ENCODE results near the gene CLPSL1. TPM values are rescaled to one million over a fixed set of nuclear protein-coding genes. Genes with fewer than 3 reads are reported as not detected.

CLPSL1 gene
- total RNA-seq, 2 experiments from 2014 or later = not detected

- no peaks in the 10 kb centered on the region for H3K9me3 Mint-ChIP-seq
- DNase-seq = no peak
- H3K27ac Mint-ChIP-seq = no peak overlapping the region
- H3K4me1 Mint-ChIP-seq (ENCODE audit: low read depth) = no peaks in the 10 kb centered on the region
- H3K27me3 Mint-ChIP-seq (ENCODE audit: low read depth) = peaks cover 7% of the 10 kb centered on the region
- CTCF ChIA-PET = no interaction called here
- H3K4me3 Mint-ChIP-seq = no peak overlapping the region
- no peaks in the 10 kb centered on the region for H3K36me3 Mint-ChIP-seq (ENCODE audit: low read depth)
- intact Hi-C loops (cut with micrococcal nuclease) = no loop called here
Measured at GRCh38 chr6:35769211-35769610, 11.6 kb upstream of the CLPSL1 start.

- DNase-seq = no peak
- Mint-ChIP-seq H3K36me3 (ENCODE audit: low read depth) (peaks cover 1% of the 10 kb centered on the region), H3K9me3 (no peaks in the 10 kb centered on the region), H3K4me1 (ENCODE audit: low read depth) (peaks cover 3% of the 10 kb centered on the region), H3K4me3 (no peak overlapping the region), H3K27me3 (ENCODE audit: low read depth) (peaks cover 6% of the 10 kb centered on the region), H3K27ac (no peak overlapping the region)
- intact Hi-C loops (cut with micrococcal nuclease) = no loop called here
- CTCF ChIA-PET = no interaction called here
Measured at GRCh38 chr6:35771343-35771627, 9.5 kb upstream of the CLPSL1 start.

GRCh38 chr6:35774116-35774794 is 6.6 kb upstream of the CLPSL1 start:
- CTCF ChIA-PET = no interaction called here
- Mint-ChIP-seq H3K27me3 (ENCODE audit: low read depth) (peaks cover 16% of the 10 kb centered on the region), H3K27ac (no peak overlapping the region), H3K9me3 (no peaks in the 10 kb centered on the region), H3K36me3 (ENCODE audit: low read depth) (peaks cover 1% of the 10 kb centered on the region), H3K4me1 (ENCODE audit: low read depth) (peaks cover 5% of the 10 kb centered on the region), H3K4me3 (no peak overlapping the region)
- no peak for DNase-seq
- intact Hi-C loops (cut with micrococcal nuclease) = no loop called here

- CTCF ChIA-PET = no interaction called here
- Mint-ChIP-seq H3K36me3 (ENCODE audit: low read depth) (peaks cover 1% of the 10 kb centered on the region), H3K27ac (no peak overlapping the region), H3K4me1 (ENCODE audit: low read depth) (peaks cover 5% of the 10 kb centered on the region), H3K9me3 (no peaks in the 10 kb centered on the region), H3K4me3 (no peak overlapping the region), H3K27me3 (ENCODE audit: low read depth) (peaks cover 16% of the 10 kb centered on the region)
- no peak for DNase-seq
- intact Hi-C loops (cut with micrococcal nuclease) = no loop called here
Measured at GRCh38 chr6:35775031-35775430, 5.8 kb upstream of the CLPSL1 start.

- Mint-ChIP-seq H3K27me3 (ENCODE audit: low read depth) (peaks cover 18% of the 10 kb centered on the region), H3K9me3 (no peaks in the 10 kb centered on the region), H3K27ac (no peak within 1 kb of the TSS), H3K36me3 (ENCODE audit: low read depth) (peaks cover 1% of the 10 kb centered on the region), H3K4me1 (ENCODE audit: low read depth) (peaks cover 5% of the 10 kb centered on the region), H3K4me3 (peak within 1 kb of the TSS; percentile 55)
- CTCF ChIA-PET = interaction anchor here (0.6 kb wide), 1 partner anchor 33 kb away, joined by 4 read pairs; no protein-coding TSS in a partner anchor
- intact Hi-C loops (cut with micrococcal nuclease) = no loop called here
- DNase-seq = no peak
Measured at GRCh38 chr6:35776364-35777215, 4.2 kb upstream of the CLPSL1 start, which contains the start of gene CLPSL2. Gene CLPSL2, plus strand, starts transcription at chr6:35776598. Its CDS starts 21 bp downstream, at chr6:35776619.

GRCh38 chr6:35777356-35778102 is 3.3 kb upstream of the CLPSL1 start:
- H3K36me3 Mint-ChIP-seq (ENCODE audit: low read depth) = peaks cover 1% of the 10 kb centered on the region
- H3K27ac Mint-ChIP-seq = no peak overlapping the region
- intact Hi-C loops (cut with micrococcal nuclease) = no loop called here
- peaks cover 5% of the 10 kb centered on the region for H3K4me1 Mint-ChIP-seq (ENCODE audit: low read depth)
- H3K27me3 Mint-ChIP-seq (ENCODE audit: low read depth) = peaks cover 18% of the 10 kb centered on the region
- no peaks in the 10 kb centered on the region for H3K9me3 Mint-ChIP-seq
- H3K4me3 Mint-ChIP-seq = no peak overlapping the region
- no peak for DNase-seq
- CTCF ChIA-PET = no interaction called here

- intact Hi-C loops (cut with micrococcal nuclease) = no loop called here
- CTCF ChIA-PET = no interaction called here
- Mint-ChIP-seq H3K4me3 (no peak overlapping the region), H3K27ac (no peak overlapping the region), H3K9me3 (no peaks in the 10 kb centered on the region), H3K36me3 (ENCODE audit: low read depth) (peaks cover 1% of the 10 kb centered on the region), H3K27me3 (ENCODE audit: low read depth) (peaks cover 18% of the 10 kb centered on the region), H3K4me1 (ENCODE audit: low read depth) (peaks cover 5% of the 10 kb centered on the region)
- no peak for DNase-seq
Measured at GRCh38 chr6:35778437-35778836, 2.4 kb upstream of the CLPSL1 start.

- intact Hi-C loops (cut with micrococcal nuclease) = no loop called here
- Mint-ChIP-seq H3K4me3 (no peak overlapping the region), H3K36me3 (ENCODE audit: low read depth) (no peaks in the 10 kb centered on the region), H3K9me3 (no peaks in the 10 kb centered on the region), H3K27me3 (ENCODE audit: low read depth) (peaks cover 19% of the 10 kb centered on the region), H3K27ac (no peak overlapping the region), H3K4me1 (ENCODE audit: low read depth) (peaks cover 2% of the 10 kb centered on the region)
- CTCF ChIA-PET = interaction anchor here (0.6 kb wide), 1 partner anchor 194 kb away, joined by 3 read pairs; no protein-coding TSS in a partner anchor
- DNase-seq = no peak
Measured at GRCh38 chr6:35781290-35781689, 471 bp downstream of the CLPSL1 start.

GRCh38 chr6:35782424-35782823 is 1.6 kb downstream of the CLPSL1 start:
- H3K4me3 Mint-ChIP-seq = no peak overlapping the region
- H3K27ac Mint-ChIP-seq = no peak overlapping the region
- H3K4me1 Mint-ChIP-seq (ENCODE audit: low read depth) = no peaks in the 10 kb centered on the region
- DNase-seq = no peak
- H3K27me3 Mint-ChIP-seq (ENCODE audit: low read depth) = peaks cover 21% of the 10 kb centered on the region
- CTCF ChIA-PET = interaction anchor here (0.9 kb wide), 1 partner anchor 158 kb away, joined by 3 read pairs; no protein-coding TSS in a partner anchor
- no peaks in the 10 kb centered on the region for H3K36me3 Mint-ChIP-seq (ENCODE audit: low read depth)
- intact Hi-C loops (cut with micrococcal nuclease) = no loop called here
- no peaks in the 10 kb centered on the region for H3K9me3 Mint-ChIP-seq

GRCh38 chr6:35784200-35784599 is 3.4 kb downstream of the CLPSL1 start:
- H3K36me3 Mint-ChIP-seq (ENCODE audit: low read depth) = no peaks in the 10 kb centered on the region
- H3K27ac Mint-ChIP-seq = no peak overlapping the region
- peaks cover 27% of the 10 kb centered on the region for H3K27me3 Mint-ChIP-seq (ENCODE audit: low read depth)
- H3K4me1 Mint-ChIP-seq (ENCODE audit: low read depth) = no peaks in the 10 kb centered on the region
- CTCF ChIA-PET = no interaction called here
- H3K9me3 Mint-ChIP-seq = no peaks in the 10 kb centered on the region
- no peak for DNase-seq
- H3K4me3 Mint-ChIP-seq = no peak overlapping the region
- intact Hi-C loops (cut with micrococcal nuclease) = no loop called here

GRCh38 chr6:35786272-35786671 is 5.5 kb downstream of the CLPSL1 start:
- Mint-ChIP-seq H3K36me3 (ENCODE audit: low read depth) (no peaks in the 10 kb centered on the region), H3K9me3 (no peaks in the 10 kb centered on the region), H3K4me1 (ENCODE audit: low read depth) (no peaks in the 10 kb centered on the region), H3K4me3 (no peak overlapping the region), H3K27ac (no peak overlapping the region), H3K27me3 (ENCODE audit: low read depth) (peaks cover 25% of the 10 kb centered on the region)
- CTCF ChIA-PET = interaction anchor here (0.5 to 1.7 kb wide), 2 partner anchors 17 to 50 kb away, joined by 3 read pairs; partner anchors contain the start of gene ARMC12
- intact Hi-C loops (cut with micrococcal nuclease) = no loop called here
- DNase-seq = no peak

GRCh38 chr6:35786810-35787209 is 6.0 kb downstream of the CLPSL1 start:
- Mint-ChIP-seq H3K9me3 (no peaks in the 10 kb centered on the region), H3K27ac (no peak overlapping the region), H3K36me3 (ENCODE audit: low read depth) (no peaks in the 10 kb centered on the region), H3K4me1 (ENCODE audit: low read depth) (no peaks in the 10 kb centered on the region), H3K4me3 (no peak overlapping the region), H3K27me3 (ENCODE audit: low read depth) (peaks cover 25% of the 10 kb centered on the region)
- CTCF ChIA-PET = interaction anchor here (0.5 to 1.7 kb wide), 2 partner anchors 16 to 50 kb away, joined by 3 read pairs; partner anchors contain the start of gene ARMC12
- no peak for DNase-seq
- intact Hi-C loops (cut with micrococcal nuclease) = no loop called here
